Measurements from ENCODE around the gene FOXI2. TPM values are rescaled to one million over a fixed set of nuclear protein-coding genes. Genes with fewer than 3 reads are reported as not detected.

The FOXI2 gene
- total and polyA plus RNA-seq, 2 donors = 0.05 to 0.25 TPM

- DNase-seq (ENCODE audit: low read depth in 6 of 9, low spot score in 9 of 9) = no peak
- no peak overlapping the region for H3K4me3 ChIP-seq (ENCODE audit: low read length in 2 of 2)
- H3K9me3 ChIP-seq (ENCODE audit: control insufficient read depth in 2 of 2, insufficient read depth in 1 of 2, low read length in 1 of 2) = no peaks in the 10 kb centered on the region
- H3K27me3 ChIP-seq (ENCODE audit: control insufficient read depth in 2 of 2, insufficient read depth in 1 of 2, low read length in 1 of 2) = peaks cover 0 to 2% of the 10 kb centered on the region in 2 donors
- H3K4me1 ChIP-seq (ENCODE audit: control insufficient read depth in 2 of 2, insufficient read depth in 2 of 2, low read length in 2 of 2) = no peaks in the 10 kb centered on the region
- H3K36me3 ChIP-seq (ENCODE audit: control insufficient read depth in 2 of 2, insufficient read depth in 2 of 2, low read length in 1 of 2) = no peaks in the 10 kb centered on the region
- WGBS = 95% methylated on average over 2 of the region's 2 CpGs
- H3K27ac ChIP-seq (ENCODE audit: low read depth in 1 of 2, low read length in 1 of 2) = no peak overlapping the region
Observed at GRCh38 chr10:127759276-127759675, 22.3 kb downstream of the FOXI2 start.

- DNase-seq (ENCODE audit: low read depth in 6 of 9, low spot score in 9 of 9) = no peak
- Histone ChIP-seq H3K4me3 (ENCODE audit: low read length in 2 of 2) (no peak overlapping the region), H3K27ac (ENCODE audit: low read depth in 1 of 2, low read length in 1 of 2) (no peak overlapping the region), H3K36me3 (ENCODE audit: control insufficient read depth in 2 of 2, insufficient read depth in 2 of 2, low read length in 1 of 2) (no peaks in the 10 kb centered on the region), H3K4me1 (ENCODE audit: control insufficient read depth in 2 of 2, insufficient read depth in 2 of 2, low read length in 2 of 2) (no peaks in the 10 kb centered on the region), H3K27me3 (ENCODE audit: control insufficient read depth in 2 of 2, insufficient read depth in 1 of 2, low read length in 1 of 2) (peaks cover 0 to 2% of the 10 kb centered on the region in 2 donors), H3K9me3 (ENCODE audit: control insufficient read depth in 2 of 2, insufficient read depth in 1 of 2, low read length in 1 of 2) (no peaks in the 10 kb centered on the region)
- WGBS = 94% methylated on average over 1 of the region's 1 CpG
Observed at GRCh38 chr10:127762925-127763324, 25.9 kb downstream of the FOXI2 start.

- 78% methylated on average over 10 of the region's 10 CpGs for WGBS
- Histone ChIP-seq H3K36me3 (ENCODE audit: control insufficient read depth in 2 of 2, insufficient read depth in 2 of 2, low read length in 1 of 2) (no peaks in the 10 kb centered on the region), H3K27me3 (ENCODE audit: control insufficient read depth in 2 of 2, insufficient read depth in 1 of 2, low read length in 1 of 2) (no peaks in the 10 kb centered on the region), H3K27ac (ENCODE audit: low read depth in 1 of 2, low read length in 1 of 2) (no peak overlapping the region), H3K9me3 (ENCODE audit: control insufficient read depth in 2 of 2, insufficient read depth in 1 of 2, low read length in 1 of 2) (no peaks in the 10 kb centered on the region), H3K4me1 (ENCODE audit: control insufficient read depth in 2 of 2, insufficient read depth in 2 of 2, low read length in 2 of 2) (no peaks in the 10 kb centered on the region), H3K4me3 (ENCODE audit: low read length in 2 of 2) (no peak overlapping the region)
- no peak for DNase-seq (ENCODE audit: low read depth in 6 of 9, low spot score in 9 of 9)
Observed at GRCh38 chr10:127774766-127775559, 38.0 kb downstream of the FOXI2 start.

- Histone ChIP-seq H3K4me1 (ENCODE audit: control insufficient read depth in 2 of 2, insufficient read depth in 2 of 2, low read length in 2 of 2) (no peaks in the 10 kb centered on the region), H3K9me3 (ENCODE audit: control insufficient read depth in 2 of 2, insufficient read depth in 1 of 2, low read length in 1 of 2) (no peaks in the 10 kb centered on the region), H3K36me3 (ENCODE audit: control insufficient read depth in 2 of 2, insufficient read depth in 2 of 2, low read length in 1 of 2) (no peaks in the 10 kb centered on the region), H3K27me3 (ENCODE audit: control insufficient read depth in 2 of 2, insufficient read depth in 1 of 2, low read length in 1 of 2) (no peaks in the 10 kb centered on the region), H3K4me3 (ENCODE audit: low read length in 2 of 2) (no peak overlapping the region), H3K27ac (ENCODE audit: low read depth in 1 of 2, low read length in 1 of 2) (no peak overlapping the region)
- no peak for DNase-seq (ENCODE audit: low read depth in 6 of 9, low spot score in 9 of 9)
- 84% methylated on average over 2 of the region's 2 CpGs for WGBS
Observed at GRCh38 chr10:127776816-127777215, 39.8 kb downstream of the FOXI2 start.

- DNase-seq (ENCODE audit: low read depth in 6 of 9, low spot score in 9 of 9) = no peak
- Histone ChIP-seq H3K27ac (ENCODE audit: low read depth in 1 of 2, low read length in 1 of 2) (no peak overlapping the region), H3K4me1 (ENCODE audit: control insufficient read depth in 2 of 2, insufficient read depth in 2 of 2, low read length in 2 of 2) (no peaks in the 10 kb centered on the region), H3K36me3 (ENCODE audit: control insufficient read depth in 2 of 2, insufficient read depth in 2 of 2, low read length in 1 of 2) (no peaks in the 10 kb centered on the region), H3K4me3 (ENCODE audit: low read length in 2 of 2) (no peak overlapping the region), H3K27me3 (ENCODE audit: control insufficient read depth in 2 of 2, insufficient read depth in 1 of 2, low read length in 1 of 2) (no peaks in the 10 kb centered on the region), H3K9me3 (ENCODE audit: control insufficient read depth in 2 of 2, insufficient read depth in 1 of 2, low read length in 1 of 2) (no peaks in the 10 kb centered on the region)
- 94% methylated on average over 1 of the region's 1 CpG for WGBS
Observed at GRCh38 chr10:127781412-127781811, 44.4 kb downstream of the FOXI2 start.

- H3K36me3 ChIP-seq (ENCODE audit: control insufficient read depth in 2 of 2, insufficient read depth in 2 of 2, low read length in 1 of 2) = no peaks in the 10 kb centered on the region
- no peak overlapping the region for H3K27ac ChIP-seq (ENCODE audit: low read depth in 1 of 2, low read length in 1 of 2)
- peaks cover 0 to 5% of the 10 kb centered on the region in 2 donors for H3K27me3 ChIP-seq (ENCODE audit: control insufficient read depth in 2 of 2, insufficient read depth in 1 of 2, low read length in 1 of 2)
- DNase-seq (ENCODE audit: low read depth in 6 of 9, low spot score in 9 of 9) = no peak
- H3K4me3 ChIP-seq (ENCODE audit: low read length in 2 of 2) = no peak overlapping the region
- WGBS = 95% methylated on average over 2 of the region's 2 CpGs
- no peaks in the 10 kb centered on the region for H3K4me1 ChIP-seq (ENCODE audit: control insufficient read depth in 2 of 2, insufficient read depth in 2 of 2, low read length in 2 of 2)
- H3K9me3 ChIP-seq (ENCODE audit: control insufficient read depth in 2 of 2, insufficient read depth in 1 of 2, low read length in 1 of 2) = no peaks in the 10 kb centered on the region
Observed at GRCh38 chr10:127787873-127788272, 50.9 kb downstream of the FOXI2 start.

GRCh38 chr10:127790066-127790624 is 53.2 kb downstream of the FOXI2 start:
- DNase-seq (ENCODE audit: low read depth in 6 of 9, low spot score in 9 of 9) = peak in 1 of 9 donors; percentile 5
- Histone ChIP-seq H3K36me3 (ENCODE audit: control insufficient read depth in 2 of 2, insufficient read depth in 2 of 2, low read length in 1 of 2) (no peaks in the 10 kb centered on the region), H3K27me3 (ENCODE audit: control insufficient read depth in 2 of 2, insufficient read depth in 1 of 2, low read length in 1 of 2) (peaks cover 0 to 5% of the 10 kb centered on the region in 2 donors), H3K4me3 (ENCODE audit: low read length in 2 of 2) (no peak overlapping the region), H3K4me1 (ENCODE audit: control insufficient read depth in 2 of 2, insufficient read depth in 2 of 2, low read length in 2 of 2) (no peaks in the 10 kb centered on the region), H3K27ac (ENCODE audit: low read depth in 1 of 2, low read length in 1 of 2) (no peak overlapping the region), H3K9me3 (ENCODE audit: control insufficient read depth in 2 of 2, insufficient read depth in 1 of 2, low read length in 1 of 2) (no peaks in the 10 kb centered on the region)
- whole genome bisulfite sequencing = 18% methylated on average over 7 of the region's 7 CpGs

Other genes starting within 250 kb of the FOXI2 start
- gene NPS, start 187.9 kb upstream of the FOXI2 start, total RNA-seq = 0.38 TPM
- gene NPS, start 187.9 kb upstream of the FOXI2 start, polyA plus RNA-seq = not detected
- gene CLRN3, start 155.8 kb downstream of the FOXI2 start, total RNA-seq = 0.05 TPM
- gene CLRN3, start 155.8 kb downstream of the FOXI2 start, polyA plus RNA-seq = 0.23 TPM
- 15.2 TPM for gene PTPRE, start 169.9 kb downstream of the FOXI2 start, total RNA-seq
- 12.3 TPM for gene PTPRE, start 169.9 kb downstream of the FOXI2 start, polyA plus RNA-seq